Measurements from ENCODE around the gene WBP1. TPM values are rescaled to one million over a fixed set of nuclear protein-coding genes. Genes with fewer than 3 reads are reported as not detected.

WBP1 gene
- total and polyA plus RNA-seq, 2 donors (not counting 3 experiments of a cell fraction or from before 2014, with no cell fraction given) = 50.5 to 209 TPM

- Histone ChIP-seq H3K4me2 (ENCODE audit: insufficient read depth, low read length) (no peak overlapping the region), H3K9ac (replicated peaks; ENCODE audit: extremely low read depth, insufficient read depth, low read length) (no peak overlapping the region), H3K79me2 (ENCODE audit: control insufficient read depth, insufficient read depth, low read length) (peaks cover 10% of the 10 kb centered on the region), H3K9me1 (replicated peaks; ENCODE audit: control insufficient read depth, extremely low read depth, insufficient read depth, low read length) (no peaks in the 10 kb centered on the region), H2AFZ (ENCODE audit: low read depth, low read length) (no peak overlapping the region), H3K27me3 (ENCODE audit: control insufficient read depth in 2 of 2, insufficient read depth in 2 of 2, low read length in 2 of 2) (no peaks in the 10 kb centered on the region), H3K27ac (ENCODE audit: insufficient read depth, low read depth, low read length) (no peak overlapping the region), H3K4me3 (replicated peaks in 1 of 3; ENCODE audit: insufficient read depth in 1 of 3, low read depth in 1 of 3, low read length in 3 of 3) (no peak overlapping the region), H3K36me3 (ENCODE audit: control insufficient read depth in 2 of 2, extremely low read depth in 1 of 2, insufficient read depth in 2 of 2, low read length in 2 of 2) (peaks cover 0 to 5% of the 10 kb centered on the region in 2 experiments), H3K4me1 (ENCODE audit: control insufficient read depth, extremely low read depth, insufficient read depth, low read length) (peaks cover 10% of the 10 kb centered on the region), H4K20me1 (replicated peaks; ENCODE audit: control insufficient read depth, extremely low read depth, insufficient read depth, low read length) (no peaks in the 10 kb centered on the region), H3K9me3 (replicated peaks; ENCODE audit: control insufficient read depth, insufficient read depth, low read length) (no peaks in the 10 kb centered on the region)
- dilution Hi-C loops (cut with MboI; ENCODE audit: extremely low pct_ligation_motif_present, low sequenced_read_pairs) = no loop called here
- POLR2A ChIA-PET = no interaction called here
- TF ChIP-seq CTCF (IDR thresholded peaks at IDR 0.05; ENCODE audit: extremely low read depth in 1 of 2, insufficient read depth in 1 of 2, low read depth in 1 of 2, low read length in 2 of 2) (no peak), GATA2 (IDR thresholded peaks at IDR 0.05; ENCODE audit: insufficient read depth, insufficient read length, low read depth, low read length) (no peak), POLR2A (IDR thresholded peaks at IDR 0.05; ENCODE audit: low read depth, low read length) (no peak), POLR2AphosphoS5 (IDR thresholded peaks at IDR 0.05; ENCODE audit: insufficient read depth, low read depth, low read length) (no peak)
- CTCF ChIA-PET = no interaction called here
- DNase-seq (ENCODE audit: low read depth, low spot score) (no peak), FAIRE-seq (no peak)
- intact Hi-C loops (cut with micrococcal nuclease) = no loop called here
- BruUV-seq (replicated peaks) = no TSS peak
These were observed 27.9 kb downstream of the WBP1 start for GRCh38 chr2:74486141-74486540.

- Histone ChIP-seq H3K79me2 (ENCODE audit: control insufficient read depth, insufficient read depth, low read length) (no peaks in the 10 kb centered on the region), H3K9me1 (replicated peaks; ENCODE audit: control insufficient read depth, extremely low read depth, insufficient read depth, low read length) (no peaks in the 10 kb centered on the region), H3K36me3 (ENCODE audit: control insufficient read depth in 2 of 2, extremely low read depth in 1 of 2, insufficient read depth in 2 of 2, low read length in 2 of 2) (peaks cover 3 to 14% of the 10 kb centered on the region in 2 experiments), H3K4me3 (replicated peaks in 1 of 3; ENCODE audit: insufficient read depth in 1 of 3, low read depth in 1 of 3, low read length in 3 of 3) (no peak overlapping the region), H2AFZ (ENCODE audit: low read depth, low read length) (no peak overlapping the region), H3K27me3 (ENCODE audit: control insufficient read depth in 2 of 2, insufficient read depth in 2 of 2, low read length in 2 of 2) (no peaks in the 10 kb centered on the region), H3K9ac (replicated peaks; ENCODE audit: extremely low read depth, insufficient read depth, low read length) (no peak overlapping the region), H3K4me2 (ENCODE audit: insufficient read depth, low read length) (no peak overlapping the region), H3K4me1 (ENCODE audit: control insufficient read depth, extremely low read depth, insufficient read depth, low read length) (peaks cover 4% of the 10 kb centered on the region), H4K20me1 (replicated peaks; ENCODE audit: control insufficient read depth, extremely low read depth, insufficient read depth, low read length) (no peaks in the 10 kb centered on the region), H3K27ac (ENCODE audit: insufficient read depth, low read depth, low read length) (no peak overlapping the region), H3K9me3 (replicated peaks; ENCODE audit: control insufficient read depth, insufficient read depth, low read length) (no peaks in the 10 kb centered on the region)
- ChIA-PET CTCF (interaction anchor here (0.9 to 2.1 kb wide), 2 partner anchors 9 to 43 kb away, joined by 3 to 8 read pairs; no protein-coding TSS in a partner anchor), POLR2A (no interaction called here)
- FAIRE-seq = no peak
- no TSS peak for BruUV-seq (replicated peaks)
- dilution Hi-C loops (cut with MboI; ENCODE audit: extremely low pct_ligation_motif_present, low sequenced_read_pairs) = no loop called here
- intact Hi-C loops (cut with micrococcal nuclease) = no loop called here
- DNase-seq (ENCODE audit: low read depth, low spot score) = no peak
- TF ChIP-seq EZH2 (IDR thresholded peaks at IDR 0.05; ENCODE audit: borderline replicate concordance, low read depth, low read length, severe bottlenecking) (no peak), GATA2 (IDR thresholded peaks at IDR 0.05; ENCODE audit: insufficient read depth, insufficient read length, low read depth, low read length) (no peak), CTCF (IDR thresholded peaks at IDR 0.05; ENCODE audit: extremely low read depth in 1 of 2, insufficient read depth in 1 of 2, low read depth in 1 of 2, low read length in 2 of 2) (no peak), POLR2A (IDR thresholded peaks at IDR 0.05; ENCODE audit: low read depth, low read length) (no peak), FOS (IDR thresholded peaks at IDR 0.05; ENCODE audit: borderline replicate concordance, insufficient read depth, low read length) (no peak), JUN (IDR thresholded peaks at IDR 0.05; ENCODE audit: borderline replicate concordance, insufficient read depth, insufficient read length, low read depth) (no peak), MYC (IDR thresholded peaks at IDR 0.05; ENCODE audit: low read depth, low read length) (no peak), MAX (IDR thresholded peaks at IDR 0.05; ENCODE audit: insufficient read depth, insufficient read length) (no peak), POLR2AphosphoS5 (IDR thresholded peaks at IDR 0.05; ENCODE audit: insufficient read depth, low read depth, low read length) (no peak)
These were observed 30.6 kb downstream of the WBP1 start for GRCh38 chr2:74488643-74489481.

Data from endothelial cell of umbilical vein (primary cell).